H54 (cell line): ENCODE data around the gene CCDC149.

Source experiments
- DNase-seq: peaks from one replicate; pipeline ENCODE4 v3.0.0; 2011; ENCODE audit warnings: low spot score, mixed read lengths; ENCODE audit not compliant: insufficient read length
- FAIRE-seq: peaks from 3 replicates; lab custom pipeline; 2011; peaks lifted over from hg19 to GRCh38; lab: Jason Lieb, UNC
- POLR2A ChIP-seq: IDR thresholded peaks from 2 replicates; pipeline ENCODE4 v1.6.1; 2011; ENCODE audit warnings: low read depth, mild to moderate bottlenecking, low read length

Gene CCDC149

DNA sequence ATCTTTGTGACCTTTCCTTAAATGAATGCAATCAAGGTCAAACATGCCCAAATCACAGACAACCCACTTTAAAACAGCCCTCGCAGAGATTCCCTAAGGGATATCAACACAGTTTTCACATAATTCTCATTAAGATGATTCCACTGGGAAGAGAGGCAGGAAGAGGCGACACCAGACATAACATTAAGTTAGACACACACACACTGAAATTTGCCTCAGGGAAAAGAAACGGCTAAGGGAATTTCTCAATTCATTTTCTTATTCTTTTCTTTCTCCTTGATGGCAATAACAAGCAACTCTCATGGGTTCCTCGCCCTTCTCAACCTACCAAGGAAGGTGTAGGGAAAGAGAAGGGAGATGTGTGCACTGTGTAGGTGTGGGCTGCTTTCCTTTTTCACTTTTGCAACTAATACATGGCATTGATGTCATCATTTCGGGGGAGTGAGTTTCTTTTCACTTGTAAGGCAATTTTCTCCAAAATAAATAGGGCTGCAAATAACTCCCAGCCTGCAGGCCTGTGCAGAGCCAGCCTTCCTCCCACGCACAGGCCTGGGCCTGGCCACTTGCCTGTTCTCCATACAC, 76.1 kb downstream of the CCDC149 start:
- no peak for FAIRE-seq
- DNase-seq = no peak
- no peak for TF ChIP-seq POLR2A

DNA sequence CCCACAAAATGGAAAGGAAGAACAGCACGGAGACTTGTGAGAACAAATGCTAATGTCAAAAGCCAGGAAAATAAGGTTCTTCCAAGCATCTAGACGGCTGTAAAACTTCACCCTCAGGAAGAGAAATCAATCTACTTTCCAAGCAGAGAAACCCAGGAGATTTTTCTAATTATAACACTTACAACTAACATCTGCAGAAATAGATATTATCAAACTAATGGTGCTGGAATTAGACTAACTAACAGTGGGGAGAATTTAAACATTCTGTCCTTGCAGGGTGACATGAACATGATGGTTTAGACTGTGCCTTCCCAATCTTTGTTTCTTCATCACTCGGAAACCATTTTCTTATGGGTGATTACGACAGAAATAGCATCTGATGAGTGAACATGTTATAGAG, 77.1 kb downstream of the CCDC149 start:
- FAIRE-seq (no peak), DNase-seq (no peak)
- TF ChIP-seq POLR2A = no peak

DNA sequence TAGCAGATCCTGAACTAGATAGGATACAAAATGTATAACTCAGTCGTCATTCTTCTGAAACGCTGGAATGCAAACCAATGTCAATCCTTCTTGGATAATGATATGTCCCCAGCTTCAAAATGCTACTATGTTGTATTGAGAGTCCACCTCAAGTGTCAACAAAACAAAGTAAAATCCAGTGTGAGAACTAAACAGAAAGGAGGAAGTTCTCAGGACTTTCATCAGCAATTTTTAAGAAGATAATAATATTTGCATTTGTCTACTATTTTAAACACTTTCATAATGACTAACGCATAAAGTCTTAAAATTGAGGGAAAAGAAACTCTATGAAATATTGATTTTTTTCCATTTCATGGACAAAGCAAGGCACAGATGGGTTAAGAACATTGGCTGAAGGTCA, 81.2 kb downstream of the CCDC149 start:
- FAIRE-seq = no peak
- no peak for DNase-seq
- TF ChIP-seq POLR2A = no peak

DNA sequence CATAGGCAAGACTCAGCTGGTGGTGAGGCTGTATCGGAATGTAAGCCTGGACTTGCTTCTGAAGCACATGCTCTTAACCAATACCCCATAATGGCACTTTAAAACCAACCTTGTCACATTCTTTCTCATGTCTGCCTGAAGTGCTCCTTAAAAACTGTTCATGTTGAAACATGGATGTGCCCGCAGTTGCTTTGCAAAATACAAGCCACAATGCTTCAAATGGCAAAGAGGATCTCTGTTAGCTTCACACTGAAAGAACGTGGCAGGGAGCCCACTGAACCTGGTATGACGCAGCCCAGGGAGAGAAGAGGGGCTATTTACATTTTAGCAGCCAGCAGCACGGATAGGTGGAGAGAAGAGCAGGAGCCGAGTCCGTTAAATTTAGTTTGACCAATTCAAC, 88.1 kb downstream of the CCDC149 start:
- TF ChIP-seq POLR2A = no peak
- DNase-seq = no peak
- FAIRE-seq = no peak

DNA sequence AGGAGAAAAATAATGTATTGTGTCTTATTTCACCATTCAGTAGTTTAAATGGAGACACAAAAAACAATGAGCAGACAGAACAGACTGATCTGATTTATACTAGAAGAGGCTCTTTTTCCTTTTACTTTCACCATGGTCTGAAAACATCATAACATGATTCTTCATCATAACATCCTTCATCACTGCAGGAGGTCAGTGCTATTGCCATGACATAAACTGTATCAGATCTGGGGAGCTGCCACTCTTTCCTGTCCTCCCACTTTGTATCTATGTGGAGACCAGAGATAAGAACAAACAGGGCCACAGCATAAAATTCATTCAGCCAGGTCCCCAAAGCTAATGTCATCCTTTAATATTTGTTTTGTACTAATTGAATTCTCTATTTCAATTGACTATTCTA, 92.3 kb downstream of the CCDC149 start:
- DNase-seq (no peak), FAIRE-seq (no peak)
- no peak for TF ChIP-seq POLR2A

DNA sequence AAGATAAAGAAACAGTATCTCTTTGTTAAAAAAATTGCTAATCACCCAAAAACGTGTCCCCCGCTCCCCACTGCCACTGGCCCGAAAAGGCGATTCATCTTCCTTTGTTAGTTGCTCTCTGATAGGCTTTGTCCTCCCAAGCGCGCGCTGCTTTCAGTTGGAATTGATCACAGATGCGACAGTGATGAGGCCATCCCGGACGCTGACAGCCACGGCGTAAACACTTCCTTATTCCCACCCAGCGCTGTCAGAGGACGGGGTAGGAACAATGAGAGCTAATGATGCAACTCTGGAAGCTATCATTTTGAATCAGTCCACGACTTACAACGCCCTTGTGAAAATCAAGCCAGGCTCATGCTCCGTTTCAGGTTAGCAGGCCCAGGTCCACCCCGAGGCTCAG, 96.0 kb downstream of the CCDC149 start:
- no peak for TF ChIP-seq POLR2A
- DNase-seq (no peak), FAIRE-seq (no peak)

DNA sequence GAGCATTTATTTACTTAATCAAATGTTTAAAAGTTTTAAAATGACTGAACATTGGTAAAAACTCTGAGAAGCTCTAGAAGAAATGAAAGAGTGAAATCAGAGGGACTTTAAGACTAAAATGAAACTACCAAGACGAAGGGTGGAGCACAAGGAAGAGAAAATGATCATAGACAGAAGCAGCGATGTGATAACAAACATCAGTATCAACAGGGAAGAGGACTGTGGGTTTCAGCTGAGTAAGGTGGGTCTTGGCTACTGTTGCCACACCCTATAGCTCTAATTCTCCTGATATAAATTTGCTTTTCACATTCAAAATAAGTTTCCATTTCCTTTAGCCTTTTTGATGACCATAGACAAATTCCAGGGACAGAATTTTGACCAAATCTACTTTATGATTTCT, 99.1 kb downstream of the CCDC149 start:
- DNase-seq (no peak), FAIRE-seq (no peak)
- no peak for TF ChIP-seq POLR2A

DNA sequence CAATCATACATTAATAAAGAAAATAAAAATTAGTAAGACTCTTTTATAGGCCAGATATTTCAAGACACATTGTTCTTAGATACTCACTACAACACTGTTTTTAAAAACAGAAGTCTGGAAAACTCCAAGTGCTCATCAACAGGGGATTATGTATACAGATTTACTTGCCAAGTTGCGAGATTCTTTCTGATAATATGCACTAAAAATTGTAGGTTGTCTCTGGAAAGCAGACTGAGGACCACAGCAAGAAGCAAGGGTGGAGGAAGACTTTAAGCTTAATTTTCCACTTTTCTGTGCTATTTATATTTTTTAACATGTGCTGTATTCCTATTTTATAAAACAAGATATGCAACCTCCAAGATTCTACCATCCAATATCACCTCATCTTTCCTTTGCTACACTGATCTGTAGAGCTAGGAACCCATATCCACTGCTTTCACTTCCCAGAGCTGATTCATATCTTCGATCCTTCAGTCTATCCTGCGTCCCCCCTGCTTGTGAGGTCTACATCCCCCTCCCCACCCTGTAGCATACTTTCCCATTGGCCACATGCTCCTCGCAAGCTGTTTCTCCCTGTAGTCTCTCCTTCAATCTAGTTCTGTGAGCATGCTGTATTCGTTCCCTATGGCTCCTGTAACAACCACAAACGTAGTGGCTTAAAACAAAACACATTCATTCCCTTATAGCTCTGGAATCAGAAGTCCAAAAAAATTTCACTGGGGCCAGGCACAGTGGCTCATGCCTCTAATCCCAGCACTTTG, 101.8 kb downstream of the CCDC149 start:
- TF ChIP-seq POLR2A = no peak

DNA sequence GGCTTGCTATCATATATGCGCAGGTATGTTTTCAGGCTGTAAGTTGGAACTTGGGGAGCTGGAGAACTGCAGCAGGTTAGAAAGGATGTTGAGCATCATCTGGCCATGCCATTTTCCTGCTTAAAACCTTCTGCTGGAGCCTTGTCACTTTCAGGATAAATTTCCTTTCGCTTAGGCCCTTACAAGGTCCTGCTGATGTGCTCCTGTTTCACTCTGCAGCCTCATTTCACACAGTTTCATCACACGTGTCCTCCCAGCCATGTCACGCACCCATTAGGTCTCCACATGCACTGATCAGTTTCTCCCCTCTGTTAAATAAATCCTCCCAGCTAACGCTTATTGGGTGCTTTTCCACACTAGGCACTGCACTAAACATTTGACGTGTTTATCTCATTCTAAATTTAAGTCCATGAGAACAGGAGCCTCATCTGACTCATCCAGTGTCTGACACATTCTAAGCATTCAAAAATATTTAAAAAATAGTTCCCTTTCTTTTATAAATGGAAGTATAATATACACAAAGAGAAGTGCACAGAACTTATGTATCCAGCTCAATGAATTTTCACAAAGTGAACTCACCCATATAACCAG, 102.9 kb downstream of the CCDC149 start:
- FAIRE-seq (no peak), DNase-seq (no peak)
- TF ChIP-seq POLR2A = no peak

More for the DNA sequence above, 101.8 kb downstream of the CCDC149 start:
- no peak for DNase-seq
- FAIRE-seq = no peak

DNA sequence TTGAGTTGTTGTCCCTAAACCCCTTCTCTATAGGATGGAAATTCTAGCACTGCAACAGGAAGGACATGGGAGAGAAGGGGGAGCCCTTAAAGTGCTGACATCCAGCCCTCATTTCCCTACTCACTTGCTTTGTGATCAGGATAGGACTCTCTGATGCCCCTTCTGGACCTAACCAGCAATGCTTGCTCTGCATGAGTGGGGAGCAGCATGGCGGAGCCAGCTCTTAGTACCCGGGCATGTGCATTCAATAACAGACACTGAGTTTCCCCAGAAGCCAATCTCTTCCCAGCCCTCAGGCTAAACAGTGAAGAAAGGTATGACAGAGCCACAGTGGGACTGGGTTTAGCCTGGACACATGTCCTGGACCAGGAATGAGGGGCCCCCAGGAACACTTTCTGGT, 103.5 kb downstream of the CCDC149 start:
- TF ChIP-seq POLR2A = no peak
- DNase-seq = no peak
- no peak for FAIRE-seq

DNA sequence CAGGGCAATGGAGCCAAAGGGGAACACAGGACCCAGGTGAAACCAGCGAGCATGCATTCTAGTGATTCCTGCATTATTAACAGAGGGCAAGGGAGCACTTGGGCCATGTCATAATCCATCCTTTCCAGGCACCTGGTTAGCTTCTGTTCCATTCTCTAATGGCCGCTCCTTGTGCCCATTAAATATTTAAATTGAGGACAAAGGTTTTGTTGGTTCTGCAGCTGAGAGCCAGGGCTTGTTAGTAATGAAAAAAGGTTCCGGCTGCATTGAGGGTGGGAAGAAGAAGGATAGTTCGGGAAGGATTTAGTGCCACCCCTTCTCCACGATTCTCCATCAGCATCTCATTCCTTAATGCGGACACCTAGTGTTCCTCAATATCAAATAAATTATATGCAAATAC, 103.9 kb downstream of the CCDC149 start:
- no peak for FAIRE-seq
- no peak for DNase-seq
- TF ChIP-seq POLR2A = no peak

DNA sequence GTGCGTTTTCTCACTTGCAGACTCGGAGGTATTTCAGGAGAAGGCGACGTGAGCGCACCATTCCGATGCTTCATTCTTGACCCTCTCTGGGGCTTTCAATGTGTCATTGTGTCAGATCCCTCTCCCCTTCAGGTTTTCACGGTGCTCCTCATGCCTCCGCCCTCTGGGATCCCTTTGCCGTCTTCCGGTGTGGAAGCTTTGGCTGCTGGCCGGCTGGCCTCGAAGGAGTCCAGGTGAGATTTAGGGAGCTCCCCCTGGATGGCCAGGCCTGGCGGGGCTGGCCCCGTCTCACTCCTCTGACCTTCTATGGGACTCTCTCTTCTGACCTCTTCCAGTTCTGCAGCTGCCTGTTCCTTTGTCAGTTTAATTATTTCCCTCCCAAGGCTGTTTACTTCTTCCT, 104.6 kb downstream of the CCDC149 start:
- DNase-seq = no peak
- no peak for TF ChIP-seq POLR2A
- no peak for FAIRE-seq

DNA sequence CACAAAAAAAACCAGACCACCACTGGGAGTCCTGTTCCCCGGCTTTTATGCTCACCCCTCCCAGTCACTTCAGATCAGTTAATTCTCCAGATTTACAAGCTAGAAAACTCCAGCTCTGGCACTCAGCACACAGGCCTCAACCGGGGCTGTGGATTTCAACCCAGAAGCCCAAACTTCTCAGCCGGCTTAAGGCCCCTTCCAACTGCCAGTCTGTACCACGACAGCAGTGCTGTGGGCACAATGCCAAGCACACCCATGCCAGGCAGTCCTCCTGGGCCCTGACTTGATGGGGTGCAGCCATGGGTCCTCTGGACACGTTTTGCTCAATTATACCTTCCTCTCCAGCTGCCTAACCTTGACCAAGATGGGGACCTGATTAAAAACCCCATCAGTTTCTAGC, 105.2 kb downstream of the CCDC149 start:
- DNase-seq (no peak), FAIRE-seq (no peak)
- no peak for TF ChIP-seq POLR2A

DNA sequence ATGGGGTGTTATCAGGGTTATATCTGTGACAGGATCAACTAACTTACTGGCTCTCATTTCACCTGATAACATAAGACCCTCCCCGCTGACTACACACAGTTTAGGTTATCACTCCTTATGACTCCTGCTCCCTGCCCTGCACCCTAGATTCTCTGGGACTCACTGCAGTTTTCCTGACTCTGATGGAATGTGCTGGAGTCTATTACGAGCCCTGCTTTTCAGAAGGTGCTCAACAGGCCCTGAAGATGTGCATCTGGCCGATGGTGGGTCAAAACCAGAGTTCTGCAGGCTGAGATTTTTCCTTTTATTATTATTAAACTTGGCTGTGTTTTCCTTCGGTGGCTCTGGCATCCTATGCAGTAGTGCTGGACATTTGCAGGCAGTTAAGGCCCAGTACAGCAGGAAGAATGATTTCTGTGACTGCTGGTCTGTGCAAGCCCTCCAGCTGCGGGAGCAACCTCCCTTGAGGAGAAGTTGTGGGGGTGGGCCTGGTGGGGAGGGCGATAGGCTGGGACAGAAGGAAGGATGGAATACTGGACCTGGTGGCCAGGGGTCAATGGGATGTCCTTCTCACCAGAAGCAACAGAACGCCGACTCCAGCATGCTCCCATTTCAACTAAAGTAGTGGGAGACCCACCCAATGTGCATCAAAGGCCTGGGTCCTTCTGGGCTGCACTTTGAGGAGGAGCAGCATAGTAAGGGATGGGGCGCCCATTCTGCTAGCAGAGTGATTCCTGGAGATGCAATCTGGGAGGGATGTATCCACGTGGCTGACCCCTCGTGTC, 106.4 kb downstream of the CCDC149 start:
- no peak for TF ChIP-seq POLR2A
- FAIRE-seq = no peak
- DNase-seq = no peak
